Measurements from ENCODE around the gene DMAC1.

DNA sequence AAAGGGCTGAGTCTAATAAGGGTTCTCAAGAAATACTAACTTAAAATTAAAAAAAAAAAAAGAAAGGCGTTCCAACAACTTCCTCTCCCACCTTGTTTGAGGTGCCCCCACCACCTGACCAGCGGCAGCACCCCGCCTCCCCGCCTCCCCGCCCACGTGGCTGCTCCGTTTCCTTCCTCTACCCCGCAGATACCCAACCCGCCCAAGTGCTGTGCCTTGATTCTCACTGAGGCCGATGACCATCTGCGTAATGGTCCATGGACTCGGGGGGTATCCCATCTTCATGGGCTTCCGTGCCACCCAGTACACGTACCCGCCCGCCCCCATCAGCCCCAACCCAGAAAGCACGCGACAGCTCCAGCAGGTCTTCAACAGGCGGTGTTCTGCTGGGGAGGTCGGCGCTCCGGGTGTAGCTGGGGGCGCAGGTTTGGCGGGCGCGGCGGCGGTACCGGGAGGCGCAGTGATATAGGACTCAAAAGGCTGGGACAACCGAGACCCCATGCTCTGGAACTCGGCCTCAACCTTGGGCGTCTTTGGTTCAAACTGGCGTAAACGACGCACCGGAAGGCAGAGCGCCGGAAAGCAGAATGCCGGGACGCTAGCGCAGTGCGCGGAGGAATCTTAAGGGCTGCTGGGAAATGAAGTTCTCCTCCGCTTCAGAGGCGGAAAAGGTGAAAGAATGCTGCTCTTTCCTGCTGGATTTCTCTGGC lies at the start of gene DMAC1:
- TF ChIP-seq EZH2 (IDR thresholded peaks at IDR 0.05; ENCODE audit: insufficient read depth, poor library complexity, severe bottlenecking) (no peak), EZH2phosphoT487 (IDR thresholded peaks at IDR 0.05; ENCODE audit: insufficient read depth, low read depth) (no peak)

Measured in GM23248 (cell line).